H9 (cell line): ENCODE data around the gene SPRED1. TPM values are rescaled to one million over a fixed set of nuclear protein-coding genes. Genes with fewer than 3 reads are reported as not detected.

Experiments used
- DNase-seq: peaks from one replicate; pipeline ENCODE4 v3.0.0-alpha.2; 2017
- H2AFZ ChIP-seq: one replicate; pipeline ENCODE4 v1.6.1; 2013; ENCODE audit warnings: mild to moderate bottlenecking, low read length, control low read depth, moderate library complexity
- H2AK5ac ChIP-seq: 2 replicates; pipeline ENCODE4 v1.6.1; 2013; ENCODE audit warnings: low read length, control low read depth, mixed read lengths; ENCODE audit not compliant: insufficient read length
- H2BK120ac ChIP-seq: one replicate; pipeline ENCODE4 v1.6.1; 2013; ENCODE audit warnings: low read depth, mild to moderate bottlenecking, low read length, control low read depth, inconsistent platforms; ENCODE audit not compliant: poor library complexity, severe bottlenecking
- H2BK12ac ChIP-seq: 2 replicates; pipeline ENCODE4 v1.6.1; 2013; ENCODE audit warnings: low read length, control low read depth, mixed read lengths, low read depth; ENCODE audit not compliant: insufficient read length
- H2BK15ac ChIP-seq: 2 replicates; pipeline ENCODE4 v1.6.1; 2013; ENCODE audit warnings: low read depth, low read length, control low read depth
- H2BK20ac ChIP-seq: one replicate; pipeline ENCODE4 v1.6.1; 2013; ENCODE audit warnings: low read depth, mild to moderate bottlenecking, low read length, control low read depth, inconsistent platforms; ENCODE audit not compliant: poor library complexity, severe bottlenecking
- H2BK5ac ChIP-seq: 2 replicates; pipeline ENCODE4 v1.6.1; 2013; ENCODE audit warnings: low read length, control low read depth, mixed read lengths; ENCODE audit not compliant: insufficient read length
- H3K14ac ChIP-seq: 2 replicates; pipeline ENCODE4 v1.6.1; 2013; ENCODE audit warnings: low read length, control low read depth; ENCODE audit not compliant: insufficient read depth
- H3K18ac ChIP-seq: 2 replicates; pipeline ENCODE4 v1.6.1; 2013; ENCODE audit warnings: low read depth, mild to moderate bottlenecking, mixed read lengths, low read length, control low read depth; ENCODE audit not compliant: insufficient read length
- H3K23ac ChIP-seq: 2 replicates; pipeline ENCODE4 v1.6.1; 2013; ENCODE audit warnings: low read length, control low read depth, mixed read lengths, low read depth; ENCODE audit not compliant: insufficient read length
- H3K23me2 ChIP-seq: 2 replicates; pipeline ENCODE4 v1.6.1; 2013; ENCODE audit warnings: low read depth, mild to moderate bottlenecking, mixed read lengths, low read length, control low read depth; ENCODE audit not compliant: insufficient read length, poor library complexity, severe bottlenecking
- H3K27ac ChIP-seq: 2 replicates; pipeline ENCODE4 v1.5.1; 2013; ENCODE audit warnings: low read length, control low read depth, mixed read lengths, low read depth; ENCODE audit not compliant: insufficient read length
- H3K27me3 ChIP-seq: 2 replicates; pipeline ENCODE4 v1.6.1; 2013; ENCODE audit warnings: low read length, control low read depth, inconsistent platforms; ENCODE audit not compliant: insufficient read depth
- H3K4ac ChIP-seq: 2 replicates; pipeline ENCODE4 v1.6.1; 2013; ENCODE audit warnings: low read depth, mild to moderate bottlenecking, control low read depth, inconsistent platforms, low read length, moderate library complexity
- H3K4me1 ChIP-seq: 2 replicates; pipeline ENCODE4 v1.6.1; 2013; ENCODE audit warnings: low read length, control low read depth, inconsistent platforms; ENCODE audit not compliant: insufficient read depth
- H3K4me2 ChIP-seq: 2 replicates; pipeline ENCODE4 v1.6.1; 2013; ENCODE audit warnings: low read length, control low read depth, mixed read lengths; ENCODE audit not compliant: insufficient read length, insufficient read depth
- H3K56ac ChIP-seq: 2 replicates; pipeline ENCODE4 v1.6.1; 2013; ENCODE audit warnings: low read depth, mild to moderate bottlenecking, mixed read lengths, low read length, control low read depth; ENCODE audit not compliant: insufficient read length
- H3K79me1 ChIP-seq: 2 replicates; pipeline ENCODE4 v1.6.1; 2013; ENCODE audit warnings: low read depth, mild to moderate bottlenecking, moderate library complexity, low read length, control low read depth, inconsistent platforms; ENCODE audit not compliant: insufficient read depth, poor library complexity, severe bottlenecking
- H3K79me2 ChIP-seq: 2 replicates; pipeline ENCODE4 v1.6.1; 2013; ENCODE audit warnings: low read length, control low read depth, inconsistent platforms; ENCODE audit not compliant: insufficient read depth
- H3K9ac ChIP-seq: 2 replicates; pipeline ENCODE4 v1.6.1; 2013; ENCODE audit warnings: low read length, control low read depth, mixed read lengths; ENCODE audit not compliant: insufficient read length; ENCODE audit errors: extremely low read depth
- H3K9me3 ChIP-seq: one replicate; pipeline ENCODE4 v1.6.1; 2013; ENCODE audit warnings: low read depth, low read length, inconsistent platforms; ENCODE audit not compliant: control insufficient read depth
- H3T11ph ChIP-seq: one replicate; pipeline ENCODE4 v1.6.1; 2013; ENCODE audit warnings: mild to moderate bottlenecking, low read length, control low read depth, inconsistent platforms
- H4K20me1 ChIP-seq: one replicate; pipeline ENCODE4 v1.6.1; 2013; ENCODE audit not compliant: control insufficient read depth, insufficient read length, insufficient read depth
- H4K5ac ChIP-seq: 2 replicates; pipeline ENCODE4 v1.6.1; 2013; ENCODE audit warnings: low read depth, mild to moderate bottlenecking, mixed read lengths, low read length, control low read depth; ENCODE audit not compliant: insufficient read length
- H4K8ac ChIP-seq: replicated peaks from 2 replicates; pipeline ENCODE4 v1.6.1; 2013; ENCODE audit warnings: low read length, control low read depth, mixed read lengths, low read depth; ENCODE audit not compliant: insufficient read length
- H4K91ac ChIP-seq: 2 replicates; pipeline ENCODE4 v1.6.1; 2013; ENCODE audit warnings: low read depth, mild to moderate bottlenecking, moderate library complexity, mixed read lengths, low read length, control low read depth; ENCODE audit not compliant: insufficient read length
- H3K27ac Mint-ChIP-seq, 3 experiments: 2 replicates in 2 of 3; 3 replicates in 1 of 3; pipeline ENCODE4 v1.8.0; 2020 to 2021; ENCODE audit warnings: mixed read lengths in 3 of 3, mild to moderate bottlenecking in 1 of 3, moderate library complexity in 1 of 3
- H3K27me3 Mint-ChIP-seq: 2 replicates; pipeline ENCODE4 v1.8.0; 2021; ENCODE audit warnings: low read depth, mild to moderate bottlenecking, moderate library complexity, mixed read lengths
- H3K36me3 Mint-ChIP-seq, 3 experiments: 2 replicates in 2 of 3; 3 replicates in 1 of 3; pipeline ENCODE4 v1.8.0; 2020 to 2021; ENCODE audit warnings: low read depth in 3 of 3, mixed read lengths in 3 of 3; ENCODE audit not compliant: insufficient read depth in 1 of 3
- H3K4me1 Mint-ChIP-seq, 2 experiments: 2 replicates each; pipeline ENCODE4 v1.8.0; 2020; ENCODE audit warnings: mixed read lengths in 2 of 2
- H3K4me3 Mint-ChIP-seq, 2 experiments: 2 replicates in 1 of 2; 3 replicates in 1 of 2; pipeline ENCODE4 v1.8.0; 2020 to 2021; ENCODE audit warnings: mild to moderate bottlenecking in 2 of 2, mixed read lengths in 2 of 2, moderate library complexity in 1 of 2
- H3K9me3 Mint-ChIP-seq, 2 experiments: 2 replicates in 1 of 2; 3 replicates in 1 of 2; pipeline ENCODE4 v1.8.0; 2020; ENCODE audit warnings: mild to moderate bottlenecking in 2 of 2, mixed read lengths in 2 of 2, moderate library complexity in 1 of 2
- WGBS: extraction: QIAGEN DNeasy Blood & Tissue Kit; methylation state at CpG from one replicate; pipeline ENCODE4 v1.1.7; 2013; ENCODE audit warnings: missing lambda C conversion rate, low lambda C conversion rate, mixed read lengths; ENCODE audit not compliant: insufficient read length; ENCODE audit errors: extremely low coverage; 5-methylcytosine and 5-hydroxymethylcytosine counted together
- total RNA-seq: library from RNA; stranded (reverse); gene quantifications from 2 replicates; pipeline ENCODE4 v1.2.1, GENCODE V29; 2021
- TF ChIP-seq, protein P1 (sequence below): fragments of 200-600 bp; sonication (generic); conservative IDR thresholded peaks from 3 replicates; pipeline ENCODE4 v1.8.0; 2021; ENCODE audit warnings: antibody characterized with exemption, mild to moderate bottlenecking

SPRED1 gene
- total RNA-seq, 1 experiment from 2014 or later = 41.0 TPM

DNA sequence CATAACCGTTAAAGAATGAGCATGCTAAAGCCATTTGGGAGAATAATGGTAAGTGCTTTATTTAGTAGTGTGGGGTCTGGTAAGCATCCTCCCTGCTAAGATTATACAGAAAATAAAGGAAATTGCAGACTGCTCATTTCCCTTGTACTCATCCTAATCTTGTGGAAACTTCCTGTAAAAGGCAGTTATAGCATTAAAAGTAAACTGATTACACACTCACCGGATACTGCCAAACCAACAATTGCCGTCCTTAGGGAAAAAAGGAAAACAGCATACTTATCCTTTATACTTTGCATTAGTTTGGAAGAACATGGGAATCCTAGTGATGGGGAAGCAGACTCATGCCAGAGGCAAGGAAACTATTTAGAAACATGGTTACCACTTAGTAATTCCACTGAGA, 5.3 kb upstream of the SPRED1 start:
- whole genome bisulfite sequencing = no CpG with 5 or more reads among the region's 3 CpGs
- no peak overlapping the region for H2AFZ ChIP-seq
- H3K23me2 ChIP-seq = peaks cover 11% of the 10 kb centered on the region
- Mint-ChIP-seq H3K9me3 (peaks cover 0 to 3% of the 10 kb centered on the region in 2 experiments; a peak in 3 of 5 replicates), H3K4me1 (peaks cover 22 to 34% of the 10 kb centered on the region in 2 experiments), H3K27me3 (no peaks in the 10 kb centered on the region; the same call in 1 of the 2 replicates), H3K4me3 (no peak overlapping the region), H3K36me3 (peaks cover 0 to 3% (median 0%) of the 10 kb centered on the region in 3 experiments; a peak in 2 of 7 replicates), H3K27ac (no peak overlapping the region)
- H3K9me3 ChIP-seq = no peaks in the 10 kb centered on the region
- H3K18ac ChIP-seq = no peak overlapping the region
- H3K14ac ChIP-seq = no peak overlapping the region
- H3K79me1 ChIP-seq = no peaks in the 10 kb centered on the region
- no peak overlapping the region for H2BK5ac ChIP-seq
- H3K9ac ChIP-seq = no peak overlapping the region
- peaks cover 8% of the 10 kb centered on the region; the same call in 1 of the 2 replicates for H3K4me1 ChIP-seq
- H3K79me2 ChIP-seq = no peaks in the 10 kb centered on the region
- H3K27ac ChIP-seq = no peak overlapping the region
- no peak overlapping the region for H3K4ac ChIP-seq
- no peaks in the 10 kb centered on the region for H3K27me3 ChIP-seq
- H2BK20ac ChIP-seq = no peak overlapping the region
- H4K20me1 ChIP-seq = no peaks in the 10 kb centered on the region
- no peak overlapping the region for H3K23ac ChIP-seq
- no peak overlapping the region for H4K5ac ChIP-seq
- H4K91ac ChIP-seq = no peak overlapping the region
- H2BK12ac ChIP-seq = no peak overlapping the region
- DNase-seq = no peak
- no peak overlapping the region for H2BK120ac ChIP-seq
- H2AK5ac ChIP-seq = no peak overlapping the region
- no peak overlapping the region for H3K4me2 ChIP-seq
- H4K8ac ChIP-seq = no peak overlapping the region
- no peak overlapping the region for H3K56ac ChIP-seq
- no peak overlapping the region for H3T11ph ChIP-seq
- TF ChIP-seq, protein P1, sequence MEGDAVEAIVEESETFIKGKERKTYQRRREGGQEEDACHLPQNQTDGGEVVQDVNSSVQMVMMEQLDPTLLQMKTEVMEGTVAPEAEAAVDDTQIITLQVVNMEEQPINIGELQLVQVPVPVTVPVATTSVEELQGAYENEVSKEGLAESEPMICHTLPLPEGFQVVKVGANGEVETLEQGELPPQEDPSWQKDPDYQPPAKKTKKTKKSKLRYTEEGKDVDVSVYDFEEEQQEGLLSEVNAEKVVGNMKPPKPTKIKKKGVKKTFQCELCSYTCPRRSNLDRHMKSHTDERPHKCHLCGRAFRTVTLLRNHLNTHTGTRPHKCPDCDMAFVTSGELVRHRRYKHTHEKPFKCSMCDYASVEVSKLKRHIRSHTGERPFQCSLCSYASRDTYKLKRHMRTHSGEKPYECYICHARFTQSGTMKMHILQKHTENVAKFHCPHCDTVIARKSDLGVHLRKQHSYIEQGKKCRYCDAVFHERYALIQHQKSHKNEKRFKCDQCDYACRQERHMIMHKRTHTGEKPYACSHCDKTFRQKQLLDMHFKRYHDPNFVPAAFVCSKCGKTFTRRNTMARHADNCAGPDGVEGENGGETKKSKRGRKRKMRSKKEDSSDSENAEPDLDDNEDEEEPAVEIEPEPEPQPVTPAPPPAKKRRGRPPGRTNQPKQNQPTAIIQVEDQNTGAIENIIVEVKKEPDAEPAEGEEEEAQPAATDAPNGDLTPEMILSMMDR = no peak
- no peak overlapping the region for H2BK15ac ChIP-seq
